ENCODE measurements around the gene SMAD7.

DNA sequence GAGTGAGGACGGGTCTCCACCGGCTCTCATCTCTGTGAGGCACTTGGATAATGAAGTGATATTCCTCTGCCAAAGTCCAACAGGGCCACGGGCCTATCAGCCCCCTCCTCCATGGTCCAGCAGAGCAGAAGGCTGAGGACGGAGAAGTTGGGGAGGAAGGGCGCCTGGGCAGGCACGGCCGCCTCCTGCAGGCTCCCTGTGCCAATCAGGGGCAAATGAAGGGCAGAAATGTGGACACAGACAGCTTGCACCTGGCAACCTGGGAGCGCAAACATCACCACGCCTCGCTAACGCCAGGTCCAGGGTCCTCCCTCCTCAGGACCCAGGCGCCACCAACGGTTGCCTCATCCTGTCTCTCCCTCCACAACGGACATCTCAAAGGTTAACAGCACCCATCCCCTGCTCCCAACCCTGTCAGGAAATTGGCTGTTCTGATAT lies 24.3 kb downstream of the SMAD7 start:
- TF ChIP-seq, protein P1, sequence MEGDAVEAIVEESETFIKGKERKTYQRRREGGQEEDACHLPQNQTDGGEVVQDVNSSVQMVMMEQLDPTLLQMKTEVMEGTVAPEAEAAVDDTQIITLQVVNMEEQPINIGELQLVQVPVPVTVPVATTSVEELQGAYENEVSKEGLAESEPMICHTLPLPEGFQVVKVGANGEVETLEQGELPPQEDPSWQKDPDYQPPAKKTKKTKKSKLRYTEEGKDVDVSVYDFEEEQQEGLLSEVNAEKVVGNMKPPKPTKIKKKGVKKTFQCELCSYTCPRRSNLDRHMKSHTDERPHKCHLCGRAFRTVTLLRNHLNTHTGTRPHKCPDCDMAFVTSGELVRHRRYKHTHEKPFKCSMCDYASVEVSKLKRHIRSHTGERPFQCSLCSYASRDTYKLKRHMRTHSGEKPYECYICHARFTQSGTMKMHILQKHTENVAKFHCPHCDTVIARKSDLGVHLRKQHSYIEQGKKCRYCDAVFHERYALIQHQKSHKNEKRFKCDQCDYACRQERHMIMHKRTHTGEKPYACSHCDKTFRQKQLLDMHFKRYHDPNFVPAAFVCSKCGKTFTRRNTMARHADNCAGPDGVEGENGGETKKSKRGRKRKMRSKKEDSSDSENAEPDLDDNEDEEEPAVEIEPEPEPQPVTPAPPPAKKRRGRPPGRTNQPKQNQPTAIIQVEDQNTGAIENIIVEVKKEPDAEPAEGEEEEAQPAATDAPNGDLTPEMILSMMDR (conservative IDR thresholded peaks at IDR 0.05; ENCODE audit: low read depth in 2 of 2): no peak
- no peak for TF ChIP-seq POLR2AphosphoS5 (IDR thresholded peaks at IDR 0.05; ENCODE audit: low read depth)
- TF ChIP-seq EZH2 (IDR thresholded peaks at IDR 0.05; ENCODE audit: low read depth, unreplicated experiment): no peak
- TF ChIP-seq STAT1 (IDR thresholded peaks at IDR 0.05; ENCODE audit: unreplicated experiment): no peak
- TF ChIP-seq, protein P2, sequence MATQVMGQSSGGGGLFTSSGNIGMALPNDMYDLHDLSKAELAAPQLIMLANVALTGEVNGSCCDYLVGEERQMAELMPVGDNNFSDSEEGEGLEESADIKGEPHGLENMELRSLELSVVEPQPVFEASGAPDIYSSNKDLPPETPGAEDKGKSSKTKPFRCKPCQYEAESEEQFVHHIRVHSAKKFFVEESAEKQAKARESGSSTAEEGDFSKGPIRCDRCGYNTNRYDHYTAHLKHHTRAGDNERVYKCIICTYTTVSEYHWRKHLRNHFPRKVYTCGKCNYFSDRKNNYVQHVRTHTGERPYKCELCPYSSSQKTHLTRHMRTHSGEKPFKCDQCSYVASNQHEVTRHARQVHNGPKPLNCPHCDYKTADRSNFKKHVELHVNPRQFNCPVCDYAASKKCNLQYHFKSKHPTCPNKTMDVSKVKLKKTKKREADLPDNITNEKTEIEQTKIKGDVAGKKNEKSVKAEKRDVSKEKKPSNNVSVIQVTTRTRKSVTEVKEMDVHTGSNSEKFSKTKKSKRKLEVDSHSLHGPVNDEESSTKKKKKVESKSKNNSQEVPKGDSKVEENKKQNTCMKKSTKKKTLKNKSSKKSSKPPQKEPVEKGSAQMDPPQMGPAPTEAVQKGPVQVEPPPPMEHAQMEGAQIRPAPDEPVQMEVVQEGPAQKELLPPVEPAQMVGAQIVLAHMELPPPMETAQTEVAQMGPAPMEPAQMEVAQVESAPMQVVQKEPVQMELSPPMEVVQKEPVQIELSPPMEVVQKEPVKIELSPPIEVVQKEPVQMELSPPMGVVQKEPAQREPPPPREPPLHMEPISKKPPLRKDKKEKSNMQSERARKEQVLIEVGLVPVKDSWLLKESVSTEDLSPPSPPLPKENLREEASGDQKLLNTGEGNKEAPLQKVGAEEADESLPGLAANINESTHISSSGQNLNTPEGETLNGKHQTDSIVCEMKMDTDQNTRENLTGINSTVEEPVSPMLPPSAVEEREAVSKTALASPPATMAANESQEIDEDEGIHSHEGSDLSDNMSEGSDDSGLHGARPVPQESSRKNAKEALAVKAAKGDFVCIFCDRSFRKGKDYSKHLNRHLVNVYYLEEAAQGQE (IDR thresholded peaks at IDR 0.05; ENCODE audit: unreplicated experiment): no peak
- no peak for TF ChIP-seq EZH2phosphoT487 (IDR thresholded peaks at IDR 0.05; ENCODE audit: unreplicated experiment)
- TF ChIP-seq, protein P3, sequence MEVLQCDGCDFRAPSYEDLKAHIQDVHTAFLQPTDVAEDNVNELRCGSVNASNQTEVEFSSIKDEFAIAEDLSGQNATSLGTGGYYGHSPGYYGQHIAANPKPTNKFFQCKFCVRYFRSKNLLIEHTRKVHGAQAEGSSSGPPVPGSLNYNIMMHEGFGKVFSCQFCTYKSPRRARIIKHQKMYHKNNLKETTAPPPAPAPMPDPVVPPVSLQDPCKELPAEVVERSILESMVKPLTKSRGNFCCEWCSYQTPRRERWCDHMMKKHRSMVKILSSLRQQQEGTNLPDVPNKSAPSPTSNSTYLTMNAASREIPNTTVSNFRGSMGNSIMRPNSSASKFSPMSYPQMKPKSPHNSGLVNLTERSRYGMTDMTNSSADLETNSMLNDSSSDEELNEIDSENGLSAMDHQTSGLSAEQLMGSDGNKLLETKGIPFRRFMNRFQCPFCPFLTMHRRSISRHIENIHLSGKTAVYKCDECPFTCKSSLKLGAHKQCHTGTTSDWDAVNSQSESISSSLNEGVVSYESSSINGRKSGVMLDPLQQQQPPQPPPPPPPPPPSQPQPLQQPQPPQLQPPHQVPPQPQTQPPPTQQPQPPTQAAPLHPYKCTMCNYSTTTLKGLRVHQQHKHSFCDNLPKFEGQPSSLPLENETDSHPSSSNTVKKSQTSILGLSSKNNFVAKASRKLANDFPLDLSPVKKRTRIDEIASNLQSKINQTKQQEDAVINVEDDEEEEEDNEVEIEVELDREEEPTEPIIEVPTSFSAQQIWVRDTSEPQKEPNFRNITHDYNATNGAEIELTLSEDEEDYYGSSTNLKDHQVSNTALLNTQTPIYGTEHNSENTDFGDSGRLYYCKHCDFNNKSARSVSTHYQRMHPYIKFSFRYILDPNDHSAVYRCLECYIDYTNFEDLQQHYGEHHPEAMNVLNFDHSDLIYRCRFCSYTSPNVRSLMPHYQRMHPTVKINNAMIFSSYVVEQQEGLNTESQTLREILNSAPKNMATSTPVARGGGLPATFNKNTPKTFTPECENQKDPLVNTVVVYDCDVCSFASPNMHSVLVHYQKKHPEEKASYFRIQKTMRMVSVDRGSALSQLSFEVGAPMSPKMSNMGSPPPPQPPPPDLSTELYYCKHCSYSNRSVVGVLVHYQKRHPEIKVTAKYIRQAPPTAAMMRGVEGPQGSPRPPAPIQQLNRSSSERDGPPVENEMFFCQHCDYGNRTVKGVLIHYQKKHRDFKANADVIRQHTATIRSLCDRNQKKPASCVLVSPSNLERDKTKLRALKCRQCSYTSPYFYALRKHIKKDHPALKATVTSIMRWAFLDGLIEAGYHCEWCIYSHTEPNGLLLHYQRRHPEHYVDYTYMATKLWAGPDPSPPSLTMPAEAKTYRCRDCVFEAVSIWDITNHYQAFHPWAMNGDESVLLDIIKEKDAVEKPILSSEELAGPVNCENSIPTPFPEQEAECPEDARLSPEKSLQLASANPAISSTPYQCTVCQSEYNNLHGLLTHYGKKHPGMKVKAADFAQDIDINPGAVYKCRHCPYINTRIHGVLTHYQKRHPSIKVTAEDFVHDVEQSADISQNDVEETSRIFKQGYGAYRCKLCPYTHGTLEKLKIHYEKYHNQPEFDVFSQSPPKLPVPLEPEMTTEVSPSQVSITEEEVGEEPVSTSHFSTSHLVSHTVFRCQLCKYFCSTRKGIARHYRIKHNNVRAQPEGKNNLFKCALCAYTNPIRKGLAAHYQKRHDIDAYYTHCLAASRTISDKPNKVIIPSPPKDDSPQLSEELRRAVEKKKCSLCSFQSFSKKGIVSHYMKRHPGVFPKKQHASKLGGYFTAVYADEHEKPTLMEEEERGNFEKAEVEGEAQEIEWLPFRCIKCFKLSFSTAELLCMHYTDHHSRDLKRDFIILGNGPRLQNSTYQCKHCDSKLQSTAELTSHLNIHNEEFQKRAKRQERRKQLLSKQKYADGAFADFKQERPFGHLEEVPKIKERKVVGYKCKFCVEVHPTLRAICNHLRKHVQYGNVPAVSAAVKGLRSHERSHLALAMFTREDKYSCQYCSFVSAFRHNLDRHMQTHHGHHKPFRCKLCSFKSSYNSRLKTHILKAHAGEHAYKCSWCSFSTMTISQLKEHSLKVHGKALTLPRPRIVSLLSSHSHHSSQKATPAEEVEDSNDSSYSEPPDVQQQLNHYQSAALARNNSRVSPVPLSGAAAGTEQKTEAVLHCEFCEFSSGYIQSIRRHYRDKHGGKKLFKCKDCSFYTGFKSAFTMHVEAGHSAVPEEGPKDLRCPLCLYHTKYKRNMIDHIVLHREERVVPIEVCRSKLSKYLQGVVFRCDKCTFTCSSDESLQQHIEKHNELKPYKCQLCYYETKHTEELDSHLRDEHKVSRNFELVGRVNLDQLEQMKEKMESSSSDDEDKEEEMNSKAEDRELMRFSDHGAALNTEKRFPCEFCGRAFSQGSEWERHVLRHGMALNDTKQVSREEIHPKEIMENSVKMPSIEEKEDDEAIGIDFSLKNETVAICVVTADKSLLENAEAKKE (CRISPR knock-in tag; IDR thresholded peaks at IDR 0.05): no peak
- TF ChIP-seq ZNF114 (CRISPR knock-in tag; IDR thresholded peaks at IDR 0.05): no peak
- TF ChIP-seq ZNF331 (CRISPR knock-in tag; IDR thresholded peaks at IDR 0.05; ENCODE audit: low read depth): no peak
